GM21423 (cell line): ENCODE results near the gene PDE3B.
"Not testable (repeated sequence)": the region's sequence is repeated elsewhere in the genome, so short reads cannot be mapped to it uniquely, and the experiment has no call there.

Experiments used
- ATAC-seq: cut with Tn5 transposase; IDR thresholded peaks from one replicate; pipeline ENCODE4 v1.9.1; 2021; ENCODE audit warnings: mild to moderate bottlenecking, moderate library complexity; ENCODE audit not compliant: unreplicated experiment

Gene PDE3B

GRCh38 chr11:14793546-14793945, 149.9 kb downstream of the PDE3B start:
- ATAC-seq = no peak

GRCh38 chr11:14796028-14796427, 152.4 kb downstream of the PDE3B start:
- ATAC-seq = not testable (repeated sequence)

GRCh38 chr11:14803846-14804245, 160.2 kb downstream of the PDE3B start:
- no peak for ATAC-seq

GRCh38 chr11:14809466-14809865, 165.9 kb downstream of the PDE3B start:
- ATAC-seq = no peak

GRCh38 chr11:14812757-14813156, 169.2 kb downstream of the PDE3B start:
- no peak for ATAC-seq

- no peak for ATAC-seq
These were observed 169.9 kb downstream of the PDE3B start for GRCh38 chr11:14813516-14813915.

- no peak for ATAC-seq
These were observed 175.2 kb downstream of the PDE3B start for GRCh38 chr11:14818779-14819178.

GRCh38 chr11:14819596-14819995, 176.0 kb downstream of the PDE3B start:
- no peak for ATAC-seq

GRCh38 chr11:14821031-14821430, 177.4 kb downstream of the PDE3B start:
- ATAC-seq = no peak

GRCh38 chr11:14826600-14826999, 183.0 kb downstream of the PDE3B start:
- ATAC-seq = no peak

- ATAC-seq = no peak
These were observed 192.2 kb downstream of the PDE3B start for GRCh38 chr11:14835496-14836492.

- no peak for ATAC-seq
These were observed 198.4 kb downstream of the PDE3B start for GRCh38 chr11:14842002-14842401.

GRCh38 chr11:14852571-14853177, 209.1 kb downstream of the PDE3B start:
- no peak for ATAC-seq

- ATAC-seq = no peak
These were observed 210.5 kb downstream of the PDE3B start for GRCh38 chr11:14854057-14854456.

GRCh38 chr11:14855890-14856289, 212.3 kb downstream of the PDE3B start:
- ATAC-seq = no peak

- ATAC-seq = no peak
These were observed 214.0 kb downstream of the PDE3B start for GRCh38 chr11:14857621-14858020.

- no peak for ATAC-seq
These were observed 214.8 kb downstream of the PDE3B start for GRCh38 chr11:14858404-14858803.

GRCh38 chr11:14860511-14860910, 216.9 kb downstream of the PDE3B start:
- ATAC-seq = no peak

- no peak for ATAC-seq
These were observed 218.1 kb downstream of the PDE3B start for GRCh38 chr11:14861680-14862079.

- not testable (repeated sequence) for ATAC-seq
These were observed 220.2 kb downstream of the PDE3B start for GRCh38 chr11:14863775-14864174.

GRCh38 chr11:14872032-14872431, 228.4 kb downstream of the PDE3B start:
- ATAC-seq = no peak

GRCh38 chr11:14873632-14874031, 230.0 kb downstream of the PDE3B start:
- no peak for ATAC-seq
